Measurements from ENCODE around the gene FFAR4.

The FFAR4 gene

GRCh38 chr10:93572606-93573005, 6.1 kb downstream of the FFAR4 start:
- no peak for DNase-seq (ENCODE audit: low read depth)

- DNase-seq (ENCODE audit: low read depth) = no peak
Measured at GRCh38 chr10:93573051-93573909, 6.8 kb downstream of the FFAR4 start.

GRCh38 chr10:93573924-93574323, 7.5 kb downstream of the FFAR4 start:
- no peak for DNase-seq (ENCODE audit: low read depth)

GRCh38 chr10:93576888-93577287, 10.4 kb downstream of the FFAR4 start:
- DNase-seq (ENCODE audit: low read depth) = no peak

- no peak for DNase-seq (ENCODE audit: low read depth)
Measured at GRCh38 chr10:93577565-93577964, 11.1 kb downstream of the FFAR4 start.

GRCh38 chr10:93579089-93579488, 12.6 kb downstream of the FFAR4 start:
- DNase-seq (ENCODE audit: low read depth) = no peak

GRCh38 chr10:93579985-93580711, 13.7 kb downstream of the FFAR4 start:
- no peak for DNase-seq (ENCODE audit: low read depth)

GRCh38 chr10:93580828-93581227, 14.4 kb downstream of the FFAR4 start:
- no peak for DNase-seq (ENCODE audit: low read depth)

GRCh38 chr10:93584445-93584844, 18.0 kb downstream of the FFAR4 start:
- DNase-seq (ENCODE audit: low read depth) = no peak

- DNase-seq (ENCODE audit: low read depth) = no peak
Measured at GRCh38 chr10:93589648-93590562, 23.4 kb downstream of the FFAR4 start.

- DNase-seq (ENCODE audit: low read depth) = no peak
Measured at GRCh38 chr10:93590638-93591037, 24.2 kb downstream of the FFAR4 start.

- no peak for DNase-seq (ENCODE audit: low read depth)
Measured at GRCh38 chr10:93591065-93591808, 24.8 kb downstream of the FFAR4 start.

GRCh38 chr10:93593254-93593653, 26.8 kb downstream of the FFAR4 start:
- DNase-seq (ENCODE audit: low read depth) = no peak

GRCh38 chr10:93593749-93594148, 27.3 kb downstream of the FFAR4 start:
- no peak for DNase-seq (ENCODE audit: low read depth)

- no peak for DNase-seq (ENCODE audit: low read depth)
Measured at GRCh38 chr10:93594518-93594917, 28.1 kb downstream of the FFAR4 start.

GRCh38 chr10:93595378-93596161, 29.1 kb downstream of the FFAR4 start:
- DNase-seq (ENCODE audit: low read depth) = no peak

GRCh38 chr10:93596539-93596938, 30.1 kb downstream of the FFAR4 start:
- DNase-seq (ENCODE audit: low read depth) = no peak

GRCh38 chr10:93597075-93597599, 30.7 kb downstream of the FFAR4 start:
- DNase-seq (ENCODE audit: low read depth) = no peak

GRCh38 chr10:93598157-93598556, 31.7 kb downstream of the FFAR4 start:
- no peak for DNase-seq (ENCODE audit: low read depth)

GRCh38 chr10:93599335-93599734, 32.9 kb downstream of the FFAR4 start:
- no peak for DNase-seq (ENCODE audit: low read depth)

GRCh38 chr10:93599778-93600177, 33.3 kb downstream of the FFAR4 start:
- DNase-seq (ENCODE audit: low read depth) = no peak

All from non-pigmented ciliary epithelial cell (primary cell).